HG02938 (cell line): Measurements from ENCODE around the gene KRTAP5-6.
"Not testable (repeated sequence)": the region's sequence is repeated elsewhere in the genome, so short reads cannot be mapped to it uniquely, and the experiment has no call there.

Experiments used
- ATAC-seq: cut with Tn5 transposase; IDR thresholded peaks from one replicate; pipeline ENCODE4 v1.9.1; 2021; ENCODE audit warnings: mild to moderate bottlenecking, moderate library complexity; ENCODE audit not compliant: unreplicated experiment

KRTAP5-6 gene

DNA sequence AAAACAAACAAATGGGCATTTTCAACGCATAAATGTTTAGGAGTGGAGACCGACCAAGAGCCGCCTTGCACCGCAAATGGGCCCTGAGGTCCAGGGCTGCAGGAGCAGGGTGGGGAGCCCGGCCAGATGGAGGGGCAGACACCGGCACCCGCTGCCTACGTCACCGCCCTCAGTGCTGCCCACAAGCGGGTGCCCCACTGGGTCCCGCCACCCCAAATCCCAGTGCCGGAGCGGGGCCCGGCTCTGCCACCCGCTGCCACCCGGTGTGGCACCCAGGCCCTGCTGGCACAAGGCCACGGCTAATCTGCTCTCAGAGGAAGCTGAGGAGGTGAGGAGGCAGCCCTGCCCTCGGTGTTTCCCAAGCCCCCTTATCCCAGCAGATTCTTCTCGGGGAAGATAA, 13.8 kb upstream of the KRTAP5-6 start:
- not testable (repeated sequence) for ATAC-seq

DNA sequence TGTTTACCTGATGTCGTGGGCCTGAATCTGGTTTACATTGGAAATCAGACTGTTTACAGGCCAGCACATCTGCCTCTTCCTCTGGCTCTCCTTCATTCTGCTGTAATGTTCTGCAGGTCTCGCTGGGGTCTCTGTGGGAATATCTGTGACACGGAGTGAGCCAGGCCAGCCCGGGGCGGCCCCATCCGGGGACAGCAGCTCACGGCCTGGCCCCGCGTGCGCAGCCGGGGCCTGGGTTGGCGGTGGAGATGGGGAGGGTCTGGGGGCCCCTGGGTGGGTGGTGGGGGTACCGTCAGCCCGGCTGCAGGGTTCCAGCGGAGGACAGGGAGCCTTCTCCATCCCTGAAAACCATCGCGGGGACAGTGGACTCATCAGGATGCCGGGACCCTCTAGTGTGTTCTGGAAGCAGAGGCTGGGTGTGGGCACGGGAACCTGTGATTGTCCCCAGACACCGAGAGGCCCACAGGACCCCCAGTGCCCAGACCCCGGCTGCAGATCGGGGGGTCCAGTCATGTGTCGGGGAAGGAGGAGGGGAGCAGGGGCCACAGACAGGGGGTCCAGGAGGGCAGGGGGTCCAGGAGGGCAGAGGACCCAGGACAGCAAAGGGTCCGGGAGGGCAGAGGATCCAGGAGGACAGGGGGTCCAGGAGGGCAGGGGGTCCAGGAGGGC, 13.0 kb upstream of the KRTAP5-6 start:
- not testable (repeated sequence) for ATAC-seq

DNA sequence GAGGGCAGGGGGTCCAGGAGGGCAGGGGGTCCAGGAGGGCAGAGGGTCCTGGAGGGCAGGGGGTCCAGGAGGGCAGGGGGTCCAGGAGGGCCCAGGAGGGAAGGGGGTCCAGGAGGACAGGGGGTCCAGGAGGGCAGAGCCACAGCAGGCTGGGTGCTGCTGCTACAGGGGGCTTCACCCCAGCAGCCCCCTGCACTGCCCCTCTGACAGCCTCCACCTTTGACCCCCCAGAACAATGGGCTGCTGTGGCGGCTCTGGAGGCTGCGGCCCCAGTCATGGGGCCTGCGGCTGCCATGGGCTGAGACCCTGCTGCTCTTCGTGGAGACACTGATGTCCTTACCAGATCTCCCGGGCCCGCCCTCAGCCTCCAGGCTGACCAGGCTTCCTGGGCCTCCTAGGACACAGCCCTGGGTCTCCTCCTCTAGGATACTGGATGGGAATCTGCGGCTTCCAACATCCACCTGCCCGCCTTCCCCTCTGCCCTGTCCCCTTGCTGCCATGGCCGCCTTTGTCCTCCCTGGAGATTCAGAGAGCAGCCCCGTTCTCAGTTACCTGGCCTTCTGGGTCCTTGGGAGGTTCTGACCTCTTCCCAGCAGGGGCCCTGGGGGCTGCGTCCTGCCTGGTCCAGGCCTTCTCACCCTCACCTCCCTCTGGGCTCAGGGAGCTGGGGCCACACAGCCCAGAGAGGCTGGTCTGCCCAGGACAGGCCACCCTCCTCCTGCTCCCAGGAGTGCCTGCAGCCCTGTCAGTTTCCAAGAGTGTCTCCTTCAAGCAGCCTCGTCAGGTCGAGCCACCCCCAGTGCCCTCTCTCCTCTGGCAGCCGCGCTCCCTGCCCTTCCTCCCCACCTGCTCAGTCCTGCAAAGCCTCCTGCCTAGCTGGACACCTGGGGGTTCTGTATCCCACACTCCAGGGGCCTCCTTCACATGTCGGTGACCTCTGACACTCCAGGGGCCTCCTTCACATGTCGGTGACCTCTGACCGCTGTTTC, 11.8 kb upstream of the KRTAP5-6 start:
- ATAC-seq: not testable (repeated sequence)

DNA sequence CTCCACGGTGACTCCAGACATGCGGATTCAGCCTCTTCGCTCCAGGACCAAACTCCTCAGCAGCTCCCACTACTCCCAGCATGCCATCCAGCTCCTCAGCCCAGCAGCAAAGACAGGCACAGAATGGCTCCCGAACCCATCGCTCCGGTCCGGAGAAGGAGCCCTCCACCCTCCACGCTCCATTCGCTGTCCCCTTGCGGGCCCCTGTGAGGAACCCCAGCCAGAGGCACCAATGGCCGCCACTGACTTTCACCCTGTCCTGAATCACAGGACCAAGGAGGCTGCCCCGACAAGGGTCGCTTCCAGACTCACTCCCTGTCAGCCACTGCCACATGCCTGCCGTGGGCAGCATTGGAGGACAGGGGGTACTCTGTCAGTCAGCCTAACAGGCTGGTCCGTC, 10.8 kb upstream of the KRTAP5-6 start:
- not testable (repeated sequence) for ATAC-seq

DNA sequence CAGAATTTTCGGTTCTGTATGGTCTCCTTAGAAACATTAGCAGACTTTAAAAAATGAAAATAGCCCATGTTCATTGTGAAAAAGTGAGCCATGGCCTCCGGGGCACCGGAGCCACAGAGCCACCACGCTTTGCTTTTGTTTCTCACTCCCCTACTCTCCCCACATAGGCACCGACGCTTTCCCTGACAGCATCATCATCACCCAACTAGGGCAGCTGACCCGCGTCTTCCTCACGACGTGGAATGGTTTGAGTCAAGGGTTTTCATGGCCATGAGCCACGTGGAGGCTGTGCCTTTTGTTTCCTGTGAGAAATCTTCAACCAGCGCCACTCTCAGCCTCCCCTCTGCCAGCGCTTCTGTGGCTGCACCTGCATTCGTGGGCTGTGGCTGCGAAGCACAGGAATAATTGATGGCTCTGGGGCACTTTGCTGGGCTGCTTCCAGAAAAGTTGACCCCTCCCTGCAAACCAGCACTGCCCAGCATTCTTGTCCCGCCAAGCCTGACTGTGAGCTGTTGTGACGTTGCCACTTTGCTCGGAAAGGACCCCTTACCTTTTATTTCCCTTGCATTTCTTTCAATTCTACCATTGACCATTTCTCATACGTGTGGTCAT, 8.6 kb upstream of the KRTAP5-6 start:
- ATAC-seq: not testable (repeated sequence)

DNA sequence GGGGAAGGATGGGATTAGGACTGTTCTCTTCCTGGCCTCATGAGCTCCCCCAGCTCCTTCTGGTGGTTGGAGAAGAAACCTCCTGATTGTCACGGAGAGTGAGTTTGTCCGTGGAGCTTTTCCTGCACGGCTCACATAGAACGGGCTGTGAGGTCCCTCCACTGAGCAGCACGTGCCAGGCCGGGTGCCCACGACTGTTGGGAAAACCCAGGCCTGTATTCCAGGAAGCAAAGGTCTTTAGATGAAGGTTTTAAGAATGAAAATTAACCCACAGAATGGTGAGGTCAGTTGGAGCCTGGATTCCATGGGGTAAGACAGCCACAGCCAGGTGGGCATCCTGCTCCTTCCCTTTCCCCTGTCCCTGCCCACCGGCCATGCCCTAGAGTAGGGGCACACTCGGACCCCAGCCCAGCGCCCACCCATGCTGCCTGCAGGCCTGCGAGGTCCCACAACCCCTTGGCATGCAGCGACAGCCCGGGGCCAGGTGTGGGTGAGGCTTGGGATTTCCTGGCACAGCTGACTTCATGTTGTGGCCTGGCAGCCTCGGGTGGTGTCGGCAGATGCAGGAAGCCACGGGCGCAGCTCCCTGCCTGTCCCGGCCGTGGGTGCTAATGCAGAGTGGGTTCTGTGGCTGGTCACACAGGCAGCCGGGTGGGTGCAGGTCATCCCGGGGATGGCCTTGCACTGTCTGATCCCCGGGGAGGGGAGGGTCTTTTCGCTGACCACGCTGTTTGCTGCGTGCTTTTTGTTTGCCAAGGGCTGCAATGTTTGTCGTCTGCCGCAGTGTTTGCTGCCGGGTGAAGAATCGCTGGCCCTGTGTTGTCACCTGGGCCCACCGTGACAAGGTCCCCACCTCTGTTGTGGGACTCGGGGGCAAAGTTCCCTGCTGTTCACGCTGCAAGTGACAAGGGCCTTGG, 7.5 kb upstream of the KRTAP5-6 start:
- ATAC-seq: not testable (repeated sequence)

DNA sequence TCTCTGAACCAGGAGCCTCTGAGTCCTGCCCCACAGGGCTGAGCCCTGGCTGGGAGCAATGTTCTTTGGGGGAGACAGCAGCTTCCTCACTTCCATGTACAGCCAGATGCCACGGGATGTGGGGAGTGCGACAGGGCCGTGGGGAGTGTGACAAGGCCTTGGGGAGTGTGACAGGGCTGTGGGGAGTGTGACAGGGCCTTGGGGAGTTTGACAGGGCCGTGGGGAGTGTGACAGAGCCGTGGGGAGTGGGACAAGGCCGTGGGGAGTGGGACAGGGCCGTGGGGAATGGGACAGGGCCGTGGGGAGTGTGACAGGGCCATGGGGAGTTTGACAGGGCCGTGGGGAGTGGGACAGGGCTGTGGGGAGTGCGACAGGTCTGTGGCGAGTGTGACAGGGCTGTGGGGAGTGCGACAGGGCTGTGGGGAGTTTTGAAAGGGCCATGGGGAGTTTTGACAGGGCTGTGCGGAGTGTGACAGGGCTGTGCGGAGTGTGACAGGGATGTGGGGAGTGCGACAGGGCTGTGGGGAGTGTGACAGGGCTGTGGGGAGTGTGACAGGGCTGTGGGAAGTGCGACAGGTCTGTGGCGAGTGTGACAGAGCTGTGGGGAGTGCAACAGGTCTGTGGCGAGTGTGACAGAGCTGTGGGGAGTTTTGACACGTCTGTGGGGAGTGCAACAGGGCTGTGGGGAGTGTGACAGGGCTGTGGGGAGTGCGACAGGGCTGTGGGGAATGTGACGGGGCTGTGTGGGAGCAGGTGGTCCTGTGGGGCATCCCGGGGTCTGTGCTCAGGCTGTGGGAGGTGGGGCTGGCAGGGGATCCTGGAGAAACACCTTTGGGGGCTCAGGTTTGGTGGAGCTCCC, 6.6 kb upstream of the KRTAP5-6 start:
- no peak for ATAC-seq

DNA sequence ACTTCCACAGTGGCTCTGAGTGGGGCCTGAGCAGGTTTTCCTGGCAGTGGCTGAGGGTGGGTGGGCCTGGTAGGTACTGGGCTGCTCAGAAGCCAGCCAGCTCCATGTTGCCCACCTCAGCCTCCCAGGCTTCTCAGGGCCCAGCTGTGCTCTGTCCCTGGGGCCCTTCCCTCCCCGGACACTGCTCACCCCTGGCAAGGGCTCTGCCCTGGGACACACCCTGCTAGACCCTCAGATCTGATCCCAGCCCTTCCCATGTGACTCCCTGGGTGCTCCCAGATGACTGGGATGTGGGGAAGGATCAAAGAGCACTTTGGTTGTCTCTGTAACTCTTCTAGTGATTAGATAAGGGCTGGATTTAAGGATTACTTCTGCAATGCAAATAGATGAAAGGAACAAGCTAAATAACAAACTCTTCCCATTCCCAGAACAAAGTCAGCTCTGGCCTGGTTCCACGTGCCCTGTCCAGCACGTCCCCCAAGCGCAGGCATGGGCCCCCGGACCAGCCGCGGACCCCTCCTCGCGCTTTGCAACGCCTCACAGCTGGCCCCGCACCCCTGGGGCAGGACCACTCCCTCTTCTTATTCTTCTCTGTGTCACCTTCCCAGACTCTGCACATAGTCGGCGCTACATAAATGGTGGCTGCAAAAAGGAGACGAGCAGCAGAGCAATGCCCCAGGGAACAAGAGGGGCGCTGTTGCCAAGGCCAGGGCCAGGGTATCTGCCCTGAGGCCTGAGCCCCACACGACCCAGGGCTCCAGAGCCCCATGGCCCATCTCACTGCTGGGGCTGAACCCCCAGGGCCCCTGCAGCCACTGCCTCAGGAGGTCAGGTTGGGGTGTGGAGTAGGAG, 5.7 kb upstream of the KRTAP5-6 start:
- no peak for ATAC-seq

DNA sequence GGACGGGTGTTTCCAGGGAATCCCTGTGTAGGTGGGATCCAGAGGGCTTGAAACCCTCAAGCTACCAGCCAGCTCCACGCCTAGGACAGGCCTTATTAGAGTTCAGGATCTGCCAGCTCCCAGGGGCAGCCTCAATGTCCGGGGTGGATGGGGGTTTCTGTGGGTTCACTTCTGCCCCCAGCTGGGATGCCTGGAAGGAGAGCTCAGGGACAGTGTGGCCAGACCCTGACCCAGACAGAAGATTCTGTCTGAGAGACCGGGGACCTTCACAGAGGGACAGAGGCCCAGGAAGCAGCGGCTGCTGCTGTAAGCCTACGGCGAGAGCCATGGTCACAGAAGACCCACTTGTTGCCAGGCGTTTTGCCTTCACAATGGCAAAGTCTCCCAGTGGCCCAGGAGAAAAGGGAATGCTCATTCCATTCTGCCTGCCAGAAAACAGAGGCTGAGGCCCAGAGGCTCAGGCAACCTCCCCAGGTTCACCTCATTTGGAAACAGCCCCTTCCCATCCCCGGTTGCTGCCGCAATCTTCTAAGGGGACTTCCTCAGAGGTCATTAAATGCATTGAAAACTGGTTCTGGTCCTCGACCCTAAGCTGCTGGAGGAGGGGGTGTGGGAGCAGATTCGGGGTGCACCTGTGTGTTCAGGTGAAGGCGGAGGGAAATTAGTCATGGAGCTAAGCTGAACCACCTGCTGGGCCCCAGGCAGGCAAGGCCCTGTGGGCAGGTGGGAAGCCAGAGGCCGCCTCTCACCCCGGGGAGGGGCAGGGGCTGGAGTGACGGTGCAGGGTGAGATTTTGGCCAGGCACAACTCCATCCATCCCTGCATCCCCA, 4.9 kb upstream of the KRTAP5-6 start:
- ATAC-seq: no peak

DNA sequence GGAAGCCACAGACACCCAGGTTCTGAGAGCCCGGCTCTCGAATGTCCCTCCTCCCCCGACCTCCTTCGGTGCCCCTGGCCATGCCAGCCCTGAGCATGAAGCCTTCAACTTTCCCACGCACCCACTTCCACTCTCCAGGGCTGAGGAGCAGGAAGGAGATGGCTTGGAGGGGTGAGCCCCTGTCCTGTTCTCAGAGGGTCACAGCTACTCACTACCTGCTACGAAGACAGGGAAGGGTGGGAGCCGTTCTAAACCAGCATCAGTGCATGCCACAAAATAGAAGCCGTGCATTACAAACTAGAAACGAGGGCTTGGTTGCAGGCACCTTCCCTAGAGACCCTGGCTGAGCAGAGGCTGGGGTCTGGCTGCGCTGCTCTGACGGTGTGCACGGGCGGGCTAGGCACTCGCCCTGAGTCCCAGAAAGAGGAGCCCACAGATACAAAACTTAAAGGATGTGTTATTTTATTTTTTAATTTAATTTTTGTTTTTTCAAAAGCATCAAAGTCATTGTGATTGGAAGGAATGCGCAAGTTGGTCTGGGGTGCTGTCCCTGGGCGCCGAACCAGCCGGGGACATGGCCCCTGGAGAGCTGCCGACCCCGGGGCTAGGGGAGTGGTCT, 4.2 kb upstream of the KRTAP5-6 start:
- ATAC-seq: no peak

DNA sequence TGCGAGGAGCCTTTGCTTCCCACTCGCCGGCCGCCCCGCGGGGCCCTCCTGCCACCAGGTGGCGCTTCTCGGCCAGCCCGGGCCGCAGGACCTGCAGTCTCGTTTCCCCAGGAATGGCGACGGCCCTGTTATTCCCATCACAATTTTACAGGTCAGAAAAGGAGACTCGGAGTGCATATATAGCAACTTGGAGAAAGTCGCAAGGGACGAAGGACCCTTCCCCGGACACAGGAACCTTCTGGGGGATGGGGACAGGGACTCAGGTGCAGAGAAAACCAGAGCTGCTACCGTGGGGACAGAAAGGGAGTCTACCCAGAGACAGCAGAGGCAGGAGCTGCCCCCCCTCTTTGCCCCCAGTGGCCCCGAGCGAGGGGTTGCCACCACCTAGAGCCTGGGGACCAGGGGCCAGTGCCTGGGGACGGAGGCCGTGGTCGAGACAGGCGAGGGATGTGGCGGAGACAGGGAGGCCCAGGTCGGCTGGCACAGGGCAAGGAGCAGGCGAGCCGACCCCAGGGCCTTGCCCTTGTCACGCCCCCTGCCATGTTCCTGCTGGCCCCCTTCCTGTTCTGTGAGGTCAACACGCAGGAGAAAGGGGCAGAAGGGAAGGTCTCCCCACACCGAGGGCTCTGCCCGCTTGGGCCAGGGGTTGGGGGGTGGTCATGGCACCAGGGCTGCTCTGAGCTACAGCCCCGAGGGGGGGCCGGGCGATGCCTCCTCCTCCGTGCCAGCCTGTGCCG, 3.5 kb upstream of the KRTAP5-6 start:
- ATAC-seq: no peak

DNA sequence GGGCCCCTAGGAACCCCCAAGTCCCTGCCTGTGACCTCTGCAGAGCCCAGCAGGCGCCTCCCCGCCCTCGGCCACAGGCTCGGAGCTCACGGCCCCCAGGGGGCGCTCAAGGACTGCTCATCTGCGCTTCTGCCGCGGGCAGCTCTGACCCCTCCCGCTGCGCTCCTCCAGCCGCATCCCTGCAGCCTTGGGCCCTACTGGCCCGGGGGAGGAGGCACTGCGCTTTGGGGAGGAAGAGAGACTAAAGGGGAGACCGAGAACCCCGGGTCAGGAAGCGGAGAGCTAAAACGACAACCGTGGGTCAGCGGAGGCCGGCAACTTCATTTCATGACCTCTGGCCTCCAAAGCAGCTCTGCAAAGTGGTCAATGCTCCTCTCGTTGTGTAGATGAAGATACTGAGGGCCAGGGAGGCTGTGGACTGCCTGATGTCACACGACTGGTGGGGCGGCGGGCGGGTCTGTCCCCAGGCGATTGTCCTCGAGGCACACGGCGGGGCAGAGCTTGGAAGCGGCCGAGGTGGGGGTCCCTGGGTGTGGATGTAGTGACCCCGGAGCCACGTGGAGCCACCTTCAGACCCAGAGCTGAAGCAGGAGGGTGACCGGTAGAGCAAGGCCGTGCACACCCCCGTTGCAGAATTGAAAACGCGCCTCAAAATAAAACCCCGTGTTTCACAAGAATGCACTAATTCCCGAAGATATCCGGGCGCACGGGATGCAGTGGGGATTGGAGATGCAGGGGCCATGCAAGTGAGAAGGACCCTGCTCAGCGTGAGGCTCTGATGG, 2.7 kb upstream of the KRTAP5-6 start:
- ATAC-seq: no peak

DNA sequence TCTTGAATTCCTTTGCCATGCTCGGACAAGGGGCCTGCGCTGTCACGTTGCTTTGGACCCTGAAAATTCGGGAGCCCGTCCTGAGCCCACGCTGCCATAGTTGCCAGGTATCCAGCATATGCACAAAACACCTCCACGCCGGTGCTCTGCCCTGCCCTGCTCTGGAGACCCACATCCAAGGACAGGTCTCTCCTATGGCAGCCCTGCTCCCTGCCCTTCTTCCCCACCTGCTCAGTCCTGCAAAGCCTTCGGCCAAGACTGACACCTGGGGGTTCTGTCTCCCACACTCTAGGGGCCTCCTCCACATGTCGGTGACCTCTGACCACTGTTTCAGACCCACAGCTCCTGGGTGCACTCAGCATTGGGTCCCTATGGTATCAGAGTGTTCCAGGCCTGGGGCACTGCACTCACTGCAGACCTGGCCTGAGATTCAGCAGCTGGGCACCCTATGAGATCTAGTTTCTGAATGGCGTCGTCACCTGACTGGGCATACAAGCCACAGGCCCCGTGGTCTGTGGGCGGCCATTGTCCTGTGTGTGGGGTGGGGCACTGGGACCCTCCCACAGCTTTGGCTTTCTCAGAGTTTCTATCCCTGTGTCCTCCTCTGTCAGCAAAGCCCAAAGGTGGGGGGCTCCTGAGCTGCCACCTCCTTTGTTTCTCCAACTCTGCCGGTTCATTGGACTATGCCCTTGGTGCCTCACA, 2.0 kb upstream of the KRTAP5-6 start:
- ATAC-seq: no peak

DNA sequence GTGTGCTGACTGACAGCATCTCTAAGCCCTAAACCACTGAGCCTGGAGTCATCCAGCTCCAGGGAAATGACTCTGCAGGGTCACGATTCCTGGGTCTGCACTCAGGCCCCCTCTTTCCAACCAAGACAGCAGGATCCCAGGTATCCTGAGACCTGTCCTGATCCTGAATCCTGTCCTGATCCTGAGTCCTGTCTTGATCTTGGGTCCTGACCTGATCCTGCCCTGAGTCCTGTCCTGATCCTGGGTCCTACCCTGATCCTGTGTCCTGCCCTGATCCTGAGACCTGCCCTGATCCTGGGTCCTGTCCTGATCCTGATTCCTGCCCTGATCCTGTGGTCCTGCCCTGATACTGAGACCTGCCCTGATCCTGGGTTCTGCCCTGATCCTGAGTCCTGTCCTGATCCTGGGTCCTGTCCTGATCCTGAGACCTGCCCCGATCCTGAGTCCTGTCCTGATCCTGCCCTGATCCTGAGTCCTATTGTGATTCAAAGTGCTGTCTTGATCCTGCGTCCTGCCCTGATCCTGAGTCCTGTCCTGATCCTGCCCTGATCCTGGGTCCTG, 1.4 kb upstream of the KRTAP5-6 start:
- ATAC-seq: no peak

DNA sequence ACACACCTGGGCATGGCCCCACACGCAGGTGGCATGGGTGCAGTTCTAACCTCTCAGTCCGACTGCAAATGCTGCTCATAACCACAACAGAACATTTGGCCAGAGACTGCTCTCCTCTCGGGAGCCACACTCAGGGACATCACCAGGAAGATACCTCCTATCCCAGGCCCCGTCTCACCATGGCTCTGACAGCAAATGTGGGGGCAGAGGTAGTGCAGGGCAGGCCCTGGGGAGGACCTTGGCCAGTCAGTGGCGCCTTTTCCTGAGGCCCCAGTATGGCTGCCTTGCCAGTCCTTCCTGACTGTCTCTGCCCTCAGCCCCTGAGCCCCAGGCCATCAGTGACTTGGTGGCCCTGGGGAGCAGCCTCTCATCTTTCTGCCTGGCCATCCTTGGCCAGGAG, 2.8 kb downstream of the KRTAP5-6 start:
- no peak for ATAC-seq
